PC-3 (cell line): ENCODE results near the gene STK11IP. TPM values are rescaled to one million over a fixed set of nuclear protein-coding genes. Genes with fewer than 3 reads are reported as not detected.

ENCODE experiments used
- ATAC-seq: fragments of 200-7000 bp; cut with Tn5 transposase; 2 replicates; pipeline ENCODE4 v1.9.1; 2020; ENCODE audit warnings: mild to moderate bottlenecking, moderate library complexity
- BruUV-seq: library from RNA; stranded (reverse); fragments of 400-500 nt; replicated peaks from 2 replicates; lab custom pipeline; 2021; lab: Mats Ljungman, UMichigan
- CTCF ChIA-PET: fragments of 300-600 bp; sonication (Branson Sonifier 250); formaldehyde crosslinking; loops from one replicate; lab custom pipeline; 2022; ENCODE audit warnings: antibody characterized with exemption; lab: Charles Lee
- POLR2A ChIA-PET: fragments of 300-600 bp; sonication (Branson Sonifier 250); formaldehyde crosslinking; loops from one replicate; lab custom pipeline; 2022; ENCODE audit warnings: antibody characterized with exemption; ENCODE audit not compliant: unreplicated experiment; lab: Charles Lee
- DNase-seq: peaks from one replicate; pipeline ENCODE4 v3.0.0-alpha.2; 2015
- H2AFZ ChIP-seq: fragments of 300-600 bp; sonication (generic); 2 replicates; pipeline ENCODE4 v1.6.0; 2016; ENCODE audit warnings: antibody characterized with exemption, low read length
- H3F3A ChIP-seq: fragments of 300-600 bp; sonication (generic); one replicate; pipeline ENCODE4 v1.6.0; 2017; ENCODE audit warnings: antibody characterized with exemption, low read length, control low read depth, mild to moderate bottlenecking; ENCODE audit not compliant: unreplicated experiment
- H3K27ac ChIP-seq: fragments of 300-600 bp; sonication (generic); 2 replicates; pipeline ENCODE4 v1.5.1; 2016; ENCODE audit warnings: mild to moderate bottlenecking, low read length
- H3K27me3 ChIP-seq: fragments of 300-600 bp; sonication (generic); 2 replicates; pipeline ENCODE4 v1.6.1; 2016; ENCODE audit warnings: low read length, mixed read lengths
- H3K36me3 ChIP-seq: fragments of 300-600 bp; sonication (generic); 2 replicates; pipeline ENCODE4 v1.6.1; 2016; ENCODE audit warnings: low read depth, mixed run types, low read length, mixed read lengths
- H3K4me1 ChIP-seq: fragments of 300-600 bp; sonication (generic); 2 replicates; pipeline ENCODE4 v1.5.1; 2016; ENCODE audit warnings: low read length; ENCODE audit not compliant: insufficient read depth
- H3K4me2 ChIP-seq: fragments of 300-600 bp; sonication (generic); 2 replicates; pipeline ENCODE4 v1.6.0; 2016; ENCODE audit warnings: low read length
- H3K4me3 ChIP-seq: fragments of 300-600 bp; sonication (generic); 2 replicates; pipeline ENCODE4 v1.5.1; 2016; ENCODE audit warnings: mild to moderate bottlenecking, low read length, mixed read lengths
- H3K79me2 ChIP-seq: fragments of 300-600 bp; sonication (generic); 2 replicates; pipeline ENCODE4 v1.6.1; 2017; ENCODE audit warnings: low read length, mixed read lengths
- H3K9ac ChIP-seq: fragments of 300-600 bp; sonication (generic); 2 replicates; pipeline ENCODE4 v1.6.0; 2016; ENCODE audit warnings: mild to moderate bottlenecking, low read length
- H3K9me2 ChIP-seq: fragments of 300-600 bp; sonication (generic); replicated peaks from 2 replicates; pipeline ENCODE4 v1.6.1; 2016; ENCODE audit warnings: mixed run types, low read length, mixed read lengths
- H3K9me3 ChIP-seq: fragments of 300-600 bp; sonication (generic); 2 replicates; pipeline ENCODE4 v1.6.1; 2016; ENCODE audit warnings: low read length, mixed read lengths
- H4K20me1 ChIP-seq: fragments of 300-600 bp; sonication (generic); 2 replicates; pipeline ENCODE4 v1.6.1; 2016; ENCODE audit warnings: low read length, mixed read lengths
- EZH2 ChIP-seq: fragments of 300-600 bp; sonication (generic); IDR thresholded peaks from one replicate; pipeline ENCODE4 v1.6.1; 2017; ENCODE audit warnings: antibody characterized with exemption, mild to moderate bottlenecking, low read length; ENCODE audit not compliant: unreplicated experiment
- EZH2phosphoT487 ChIP-seq: fragments of 300-600 bp; sonication (generic); IDR thresholded peaks from 2 replicates; pipeline ENCODE4 v1.6.1; 2018; ENCODE audit warnings: mild to moderate bottlenecking, antibody characterized with exemption, low read length, borderline replicate concordance
- intact Hi-C: fragments of 100-400 bp; cut with micrococcal nuclease; formaldehyde crosslinking; loops from 2 replicates; pipeline ENCODE4 v1.9.0; 2023
- total RNA-seq: library from RNA; depleted of rRNA; stranded (reverse); fragments of >200 nt; gene quantifications from 2 replicates; pipeline ENCODE4 v1.2.3, GENCODE V29; 2014
- TF ChIP-seq, protein P1 (sequence below): fragments of 300-600 bp; sonication (generic); conservative IDR thresholded peaks from 2 replicates; pipeline ENCODE4 v1.5.1; 2017; ENCODE audit warnings: antibody characterized with exemption, low read depth, mild to moderate bottlenecking, low read length

Gene STK11IP
- total RNA-seq, 1 experiment from 2014 or later: 17.7 TPM

DNA sequence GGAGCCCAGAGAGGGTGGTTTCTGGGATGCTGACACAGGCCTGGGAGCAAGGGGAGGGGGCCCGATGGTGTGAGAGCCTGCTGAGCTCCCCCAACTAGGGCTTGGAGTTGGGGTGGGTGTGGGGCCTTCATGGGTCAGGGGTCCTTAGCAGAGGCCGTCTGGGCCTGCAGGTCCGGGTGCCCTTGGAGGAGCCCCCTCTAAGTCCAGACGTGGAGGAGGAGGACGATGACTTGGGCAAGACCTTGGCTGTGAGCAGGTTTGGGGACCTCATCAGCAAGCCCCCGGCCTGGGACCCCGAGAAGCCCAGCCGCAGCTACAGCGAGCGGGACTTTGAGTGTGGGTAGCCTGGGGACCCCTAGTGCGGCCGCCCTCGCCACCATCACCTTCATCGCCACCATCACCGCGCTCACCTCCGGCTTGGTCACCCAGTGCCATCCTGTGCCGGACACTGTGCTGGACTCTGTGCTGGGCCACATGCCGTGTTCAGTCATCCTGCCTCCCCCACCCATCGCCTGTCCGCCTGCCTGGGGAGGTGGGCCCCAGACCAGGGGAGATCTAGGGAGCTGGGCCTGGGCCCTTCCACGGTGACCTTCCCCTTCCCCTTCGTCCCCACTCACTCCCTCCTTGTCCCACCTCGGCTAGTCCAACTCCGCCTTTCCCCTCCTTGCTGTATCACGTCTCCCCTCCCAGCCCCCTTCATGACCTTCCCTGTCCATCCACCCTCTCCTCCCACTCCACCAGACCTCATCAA, 30.8 kb downstream of the STK11IP start:
- Histone ChIP-seq H3K79me2 (peaks cover 7% of the 10 kb centered on the region), H3K4me1 (peaks cover 5% of the 10 kb centered on the region; the same call in 1 of the 2 replicates), H3K9ac (peak overlapping the region; percentile 61), H3K4me2 (peak overlapping the region; percentile 93), H3K36me3 (no peaks in the 10 kb centered on the region), H3K9me3 (no peaks in the 10 kb centered on the region), H3K27me3 (no peaks in the 10 kb centered on the region), H4K20me1 (no peaks in the 10 kb centered on the region), H3K9me2 (no peaks in the 10 kb centered on the region), H3K27ac (no peak overlapping the region), H3F3A (no peaks in the 10 kb centered on the region), H3K4me3 (peak overlapping the region; percentile 82), H2AFZ (peak overlapping the region; percentile 93)
- no peak for DNase-seq
- TF ChIP-seq EZH2phosphoT487: no peak
- TF ChIP-seq EZH2: no peak
- TF ChIP-seq, protein P1, sequence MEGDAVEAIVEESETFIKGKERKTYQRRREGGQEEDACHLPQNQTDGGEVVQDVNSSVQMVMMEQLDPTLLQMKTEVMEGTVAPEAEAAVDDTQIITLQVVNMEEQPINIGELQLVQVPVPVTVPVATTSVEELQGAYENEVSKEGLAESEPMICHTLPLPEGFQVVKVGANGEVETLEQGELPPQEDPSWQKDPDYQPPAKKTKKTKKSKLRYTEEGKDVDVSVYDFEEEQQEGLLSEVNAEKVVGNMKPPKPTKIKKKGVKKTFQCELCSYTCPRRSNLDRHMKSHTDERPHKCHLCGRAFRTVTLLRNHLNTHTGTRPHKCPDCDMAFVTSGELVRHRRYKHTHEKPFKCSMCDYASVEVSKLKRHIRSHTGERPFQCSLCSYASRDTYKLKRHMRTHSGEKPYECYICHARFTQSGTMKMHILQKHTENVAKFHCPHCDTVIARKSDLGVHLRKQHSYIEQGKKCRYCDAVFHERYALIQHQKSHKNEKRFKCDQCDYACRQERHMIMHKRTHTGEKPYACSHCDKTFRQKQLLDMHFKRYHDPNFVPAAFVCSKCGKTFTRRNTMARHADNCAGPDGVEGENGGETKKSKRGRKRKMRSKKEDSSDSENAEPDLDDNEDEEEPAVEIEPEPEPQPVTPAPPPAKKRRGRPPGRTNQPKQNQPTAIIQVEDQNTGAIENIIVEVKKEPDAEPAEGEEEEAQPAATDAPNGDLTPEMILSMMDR: no peak
- intact Hi-C loops: no loop called here
- POLR2A ChIA-PET: no interaction called here
- BruUV-seq: TSS peak; percentile 45
- ATAC-seq: peak; percentile 3; the same call in 1 of the 2 replicates
- CTCF ChIA-PET: no interaction called here

DNA sequence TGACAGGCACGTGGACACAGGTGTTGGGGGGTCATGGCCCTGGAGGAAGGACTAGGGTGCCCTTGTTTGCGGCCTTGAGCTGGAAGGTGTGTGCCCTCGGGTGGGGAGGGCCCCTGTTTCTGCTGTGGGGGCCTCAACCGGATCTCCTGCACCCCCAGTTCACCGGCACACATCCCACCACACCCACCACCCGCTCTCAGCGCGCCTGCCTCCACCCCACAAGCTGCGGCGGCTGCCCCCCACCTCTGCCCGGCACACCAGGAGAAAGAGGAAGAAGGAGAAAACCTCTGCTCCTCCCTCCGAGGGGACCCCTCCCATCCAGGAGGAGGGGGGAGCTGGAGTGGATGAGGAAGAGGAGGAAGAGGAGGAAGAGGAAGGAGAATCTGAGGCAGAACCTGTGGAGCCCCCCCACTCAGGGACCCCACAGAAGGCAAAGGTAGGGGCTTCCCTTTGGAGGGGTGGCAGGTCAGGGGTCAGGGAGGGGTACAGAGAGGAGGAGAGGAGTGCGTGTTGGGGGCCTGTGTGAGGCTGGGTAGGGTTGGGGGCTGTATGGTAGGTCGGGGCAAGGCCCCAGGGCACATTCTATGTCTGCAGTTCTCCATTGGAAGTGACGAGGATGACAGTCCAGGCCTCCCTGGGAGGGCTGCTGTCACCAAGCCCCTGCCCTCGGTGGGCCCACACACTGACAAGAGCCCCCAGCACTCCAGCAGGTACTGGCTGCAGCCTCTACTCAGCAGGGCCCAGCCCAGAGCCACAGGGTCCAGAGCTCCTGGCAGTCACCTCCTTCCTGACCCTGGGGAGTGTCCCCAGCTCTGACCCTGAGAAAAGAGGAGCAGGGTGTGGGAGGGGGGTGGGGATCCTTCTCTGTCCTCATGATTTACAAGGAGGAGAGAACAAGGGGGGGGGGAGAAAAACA, 31.6 kb downstream of the STK11IP start:
- ChIA-PET POLR2A (no interaction called here), CTCF (no interaction called here)
- Histone ChIP-seq H3K9ac (no peak overlapping the region), H3K79me2 (peaks cover 7% of the 10 kb centered on the region), H2AFZ (no peak overlapping the region), H3K27me3 (no peaks in the 10 kb centered on the region), H3K27ac (no peak overlapping the region), H3K4me2 (no peak overlapping the region), H3K9me2 (no peaks in the 10 kb centered on the region), H3K9me3 (no peaks in the 10 kb centered on the region), H4K20me1 (no peaks in the 10 kb centered on the region), H3K36me3 (no peaks in the 10 kb centered on the region), H3K4me3 (no peak overlapping the region), H3K4me1 (peaks cover 5% of the 10 kb centered on the region; the same call in 1 of the 2 replicates), H3F3A (no peaks in the 10 kb centered on the region)
- no peak for DNase-seq
- intact Hi-C loops: no loop called here
- no peak for ATAC-seq
- BruUV-seq: no TSS peak
- TF ChIP-seq EZH2: no peak
- TF ChIP-seq, protein P1: no peak
- TF ChIP-seq EZH2phosphoT487: no peak
